Neural progenitor cell (in vitro differentiated cells): ENCODE measurements around the gene UBE2E1.

ENCODE experiments used
- EZH2 ChIP-seq: fragments of 200-600 bp; sonication (generic); IDR thresholded peaks from 2 replicates; pipeline ENCODE4 v1.6.1; 2017; ENCODE audit warnings: antibody characterized with exemption, mild to moderate bottlenecking, moderate library complexity
- EZH2phosphoT487 ChIP-seq: fragments of 200-600 bp; sonication (generic); IDR thresholded peaks from 2 replicates; pipeline ENCODE4 v1.6.1; 2017; ENCODE audit warnings: antibody characterized with exemption

DNA sequence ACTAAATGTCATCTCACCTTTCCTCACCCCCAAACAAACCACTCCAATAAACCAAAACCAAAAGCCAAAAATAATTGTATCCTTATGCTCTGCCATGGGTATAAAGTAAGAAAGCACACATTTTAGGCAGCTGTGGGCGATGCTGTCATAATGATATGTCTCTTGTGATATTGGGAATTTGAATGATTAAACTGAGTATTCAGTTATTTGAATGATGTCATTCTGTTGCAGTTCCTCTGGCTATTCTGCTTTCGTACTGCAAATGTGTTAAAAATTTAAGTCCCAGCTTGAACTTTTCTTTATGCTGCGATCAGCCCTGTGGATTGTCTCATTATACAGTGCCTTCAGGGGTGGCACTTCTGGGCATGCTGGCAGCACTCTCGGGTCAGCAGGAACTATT is 128.5 kb downstream of the UBE2E1 start:
- no peak for TF ChIP-seq EZH2phosphoT487
- TF ChIP-seq EZH2 = no peak
